ENCODE measurements around the gene RBM39.
"Not testable (repeated sequence)": the region's sequence is repeated elsewhere in the genome, so short reads cannot be mapped to it uniquely, and the experiment has no call there.

The RBM39 gene

DNA sequence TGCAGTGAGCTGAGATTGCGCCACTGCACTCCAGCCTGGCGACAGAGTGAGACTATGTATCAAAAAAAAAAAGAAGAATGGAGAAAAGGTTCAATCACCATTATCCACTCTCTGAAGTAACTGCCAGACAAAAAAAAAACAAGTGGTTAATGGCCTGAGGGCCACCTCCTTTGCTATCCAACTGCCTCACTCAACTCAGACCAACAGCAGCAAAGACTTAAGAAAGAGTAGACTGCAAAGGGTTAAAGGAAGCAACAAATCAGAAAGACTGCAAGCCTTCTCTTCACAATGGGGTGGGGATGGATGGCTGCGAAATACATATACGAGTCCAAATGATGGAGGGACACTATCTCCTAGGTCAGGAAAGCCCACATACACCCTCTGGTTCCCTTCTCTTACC, 46.1 kb downstream of the RBM39 start:
- TF ChIP-seq, protein P1, sequence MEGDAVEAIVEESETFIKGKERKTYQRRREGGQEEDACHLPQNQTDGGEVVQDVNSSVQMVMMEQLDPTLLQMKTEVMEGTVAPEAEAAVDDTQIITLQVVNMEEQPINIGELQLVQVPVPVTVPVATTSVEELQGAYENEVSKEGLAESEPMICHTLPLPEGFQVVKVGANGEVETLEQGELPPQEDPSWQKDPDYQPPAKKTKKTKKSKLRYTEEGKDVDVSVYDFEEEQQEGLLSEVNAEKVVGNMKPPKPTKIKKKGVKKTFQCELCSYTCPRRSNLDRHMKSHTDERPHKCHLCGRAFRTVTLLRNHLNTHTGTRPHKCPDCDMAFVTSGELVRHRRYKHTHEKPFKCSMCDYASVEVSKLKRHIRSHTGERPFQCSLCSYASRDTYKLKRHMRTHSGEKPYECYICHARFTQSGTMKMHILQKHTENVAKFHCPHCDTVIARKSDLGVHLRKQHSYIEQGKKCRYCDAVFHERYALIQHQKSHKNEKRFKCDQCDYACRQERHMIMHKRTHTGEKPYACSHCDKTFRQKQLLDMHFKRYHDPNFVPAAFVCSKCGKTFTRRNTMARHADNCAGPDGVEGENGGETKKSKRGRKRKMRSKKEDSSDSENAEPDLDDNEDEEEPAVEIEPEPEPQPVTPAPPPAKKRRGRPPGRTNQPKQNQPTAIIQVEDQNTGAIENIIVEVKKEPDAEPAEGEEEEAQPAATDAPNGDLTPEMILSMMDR (conservative IDR thresholded peaks at IDR 0.05; ENCODE audit: low read depth) = no peak
- POLR2A ChIA-PET (ENCODE audit: low non-redundant PET) = no interaction called here

DNA sequence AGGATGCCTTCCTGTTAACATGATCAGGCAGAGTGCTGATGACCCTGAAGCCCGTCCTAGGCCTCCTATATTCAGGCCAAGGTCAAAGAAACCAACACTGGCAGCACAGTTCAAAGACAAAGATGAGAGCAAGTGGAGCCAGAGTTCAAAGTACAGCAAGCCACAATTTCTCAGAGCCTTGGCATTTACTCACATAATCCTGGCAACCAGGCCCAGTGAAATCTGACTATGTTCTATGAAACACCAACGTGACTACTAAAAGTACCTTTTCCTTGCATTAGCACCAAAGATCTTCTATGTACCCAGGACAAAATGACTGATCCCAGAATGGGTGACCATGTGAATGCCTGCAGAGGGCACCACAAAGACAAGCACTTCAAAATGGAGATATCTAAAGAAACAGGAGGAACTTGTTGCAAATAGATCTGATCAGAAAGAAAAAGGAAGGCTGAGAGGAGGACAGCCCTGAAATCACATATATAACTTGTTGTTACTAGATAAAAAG, 46.8 kb downstream of the RBM39 start:
- no peak for DNase-seq (ENCODE audit: low spot score)
- ChIA-PET CTCF (interaction anchor here (0.7 kb wide), 1 partner anchor 24 kb away, joined by 6 read pairs; no protein-coding TSS in a partner anchor), POLR2A (ENCODE audit: low non-redundant PET) (no interaction called here)
- TF ChIP-seq, protein P1 (conservative IDR thresholded peaks at IDR 0.05; ENCODE audit: low read depth) = no peak
- no peak overlapping the region for H3K27ac ChIP-seq

More for the DNA sequence above, 46.1 kb downstream of the RBM39 start:
- DNase-seq (ENCODE audit: low spot score) = no peak
- CTCF ChIA-PET = interaction anchor here (0.7 kb wide), 1 partner anchor 24 kb away, joined by 6 read pairs; no protein-coding TSS in a partner anchor
- H3K27ac ChIP-seq = no peak overlapping the region

DNA sequence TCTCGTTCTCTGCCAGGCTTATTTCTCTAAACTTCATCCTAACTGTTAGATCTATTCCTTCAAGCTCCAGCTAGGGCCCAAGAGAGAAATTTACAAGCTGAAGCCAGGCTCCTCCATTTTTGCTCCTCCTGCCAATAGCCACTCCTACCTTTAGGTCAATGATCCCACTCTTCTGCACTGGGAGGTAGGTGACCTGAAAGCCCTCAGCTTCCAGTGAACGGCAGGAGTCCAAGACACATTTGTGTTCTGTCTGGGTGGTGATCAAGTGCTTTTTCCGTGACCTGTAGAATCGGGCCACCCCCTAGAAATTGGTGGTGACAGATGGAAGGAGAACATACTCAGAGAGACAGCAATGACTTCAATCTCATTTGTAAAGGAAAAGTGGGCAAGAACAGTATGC, 51.8 kb downstream of the RBM39 start:
- CTCF ChIA-PET = no interaction called here
- H3K27ac ChIP-seq = no peak overlapping the region
- POLR2A ChIA-PET (ENCODE audit: low non-redundant PET) = no interaction called here
- TF ChIP-seq, protein P1 (conservative IDR thresholded peaks at IDR 0.05; ENCODE audit: low read depth) = no peak
- no peak for DNase-seq (ENCODE audit: low spot score)

DNA sequence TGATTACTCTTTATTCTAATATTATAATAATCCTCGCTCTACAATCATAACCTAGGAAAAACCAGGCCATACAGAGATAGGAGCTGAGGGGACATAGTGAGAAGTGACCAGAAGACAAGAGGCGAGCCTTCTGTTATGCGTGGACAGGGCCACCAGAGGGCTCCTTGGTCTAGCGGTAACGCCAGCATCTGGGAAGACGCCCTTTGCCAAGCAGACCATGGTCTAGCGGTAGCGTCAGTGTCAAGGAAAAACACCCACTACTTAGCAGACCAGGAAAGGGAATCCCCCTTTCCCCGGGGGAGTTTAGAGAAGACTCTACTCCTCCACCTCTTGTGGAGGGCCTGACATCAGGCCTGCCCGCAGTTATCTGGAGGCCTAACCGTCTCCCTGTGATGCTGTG, 55.2 kb downstream of the RBM39 start:
- H3K27ac ChIP-seq; DNase-seq (ENCODE audit: low spot score): not testable (repeated sequence)
- CTCF ChIA-PET = interaction anchor here (0.7 to 0.9 kb wide), 2 partner anchors 13 to 27 kb away, joined by 3 read pairs; no protein-coding TSS in a partner anchor
- POLR2A ChIA-PET (ENCODE audit: low non-redundant PET) = interaction anchor here (0.6 kb wide), 1 partner anchor 175 kb away, joined by 3 read pairs; no protein-coding TSS in a partner anchor

DNA sequence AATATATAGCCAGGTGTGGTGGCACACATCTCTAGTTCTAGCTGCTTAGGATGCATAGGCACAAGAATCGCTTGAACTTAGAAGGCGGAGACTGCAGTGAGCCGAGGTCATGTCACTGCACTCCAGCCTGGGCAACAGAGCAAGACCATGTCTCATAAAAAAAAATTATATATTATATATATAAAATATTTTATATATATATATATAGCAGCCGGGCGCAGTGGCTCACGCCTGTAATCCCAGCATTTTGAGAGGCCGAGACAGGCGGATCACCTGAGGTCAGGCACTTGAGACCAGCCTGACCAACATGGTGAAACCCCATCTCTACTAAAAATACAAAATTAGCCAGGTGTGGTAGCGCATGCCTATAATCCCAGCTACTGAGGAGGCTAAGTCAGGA, 56.7 kb downstream of the RBM39 start:
- POLR2A ChIA-PET (ENCODE audit: low non-redundant PET) = interaction anchor here (0.7 kb wide), 1 partner anchor 143 kb away, joined by 3 read pairs; the partner anchor contains the start of gene ERGIC3
- H3K27ac ChIP-seq; DNase-seq (ENCODE audit: low spot score): not testable (repeated sequence)
- CTCF ChIA-PET = interaction anchor here (0.6 to 1.5 kb wide), 4 partner anchors 9 to 144 kb away, joined by 4 to 5 read pairs (median 4); no protein-coding TSS in a partner anchor

DNA sequence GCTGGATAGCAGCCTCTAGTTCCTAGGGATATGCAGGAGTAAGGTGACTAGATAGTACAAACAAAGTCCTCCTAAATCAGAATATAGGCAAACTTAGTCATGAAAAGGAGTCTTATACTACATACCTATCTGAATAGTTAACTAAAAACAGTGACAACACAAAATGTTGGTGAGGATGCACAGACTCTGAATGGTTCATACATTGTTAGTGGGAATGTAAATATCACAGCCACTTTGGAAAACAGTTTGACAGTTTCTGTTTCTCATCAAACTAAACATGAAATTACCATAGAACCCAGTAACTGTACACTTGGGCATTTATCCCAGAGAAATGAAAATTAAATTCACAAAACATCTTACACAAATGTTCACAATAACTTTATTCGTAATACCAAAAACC, 60.1 kb downstream of the RBM39 start:
- CTCF ChIA-PET = no interaction called here
- POLR2A ChIA-PET (ENCODE audit: low non-redundant PET) = interaction anchor here (0.6 kb wide), 1 partner anchor 215 kb away, joined by 3 read pairs; no protein-coding TSS in a partner anchor
- no peak for DNase-seq (ENCODE audit: low spot score)
- TF ChIP-seq, protein P1 (conservative IDR thresholded peaks at IDR 0.05; ENCODE audit: low read depth) = no peak
- no peak overlapping the region for H3K27ac ChIP-seq

DNA sequence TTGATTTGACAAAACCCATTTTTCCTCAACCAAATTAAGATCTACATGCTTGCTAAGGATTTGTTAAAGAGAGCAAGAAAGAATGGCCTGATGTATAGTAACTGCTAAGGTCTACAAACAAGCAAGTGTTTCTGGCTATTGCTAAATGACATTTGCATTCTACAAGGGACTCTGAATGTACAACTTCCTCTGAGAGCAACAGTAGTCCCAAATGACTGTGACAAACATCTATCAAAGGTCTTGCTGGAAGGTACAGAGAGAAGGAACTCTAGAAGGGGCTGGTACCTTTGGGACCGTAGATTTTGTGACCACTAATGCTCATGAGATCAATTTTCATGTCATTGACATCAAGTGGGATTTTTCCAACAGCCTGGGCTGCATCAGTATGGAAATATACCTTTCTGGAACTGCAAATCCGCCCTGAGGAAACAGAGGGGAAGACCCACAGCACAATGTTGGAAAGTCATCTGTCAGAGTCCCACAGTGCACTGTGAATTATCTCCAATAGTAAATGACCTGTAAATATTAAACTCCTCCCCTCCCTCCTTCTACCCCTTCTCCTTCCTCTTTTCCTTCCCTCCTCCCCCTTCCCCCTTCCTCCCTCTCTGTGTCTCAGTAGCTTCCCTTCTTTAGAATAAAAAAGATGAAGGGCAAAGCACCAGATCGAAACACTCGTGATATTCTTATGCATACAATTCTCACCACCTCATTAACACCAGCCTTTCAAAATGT, 61.4 kb downstream of the RBM39 start:
- ChIA-PET POLR2A (ENCODE audit: low non-redundant PET) (no interaction called here), CTCF (interaction anchor here (0.6 kb wide), 2 partner anchors 120 to 171 kb away, joined by 3 read pairs; no protein-coding TSS in a partner anchor)
- no peak for DNase-seq (ENCODE audit: low spot score)
- no peak overlapping the region for H3K27ac ChIP-seq
- TF ChIP-seq, protein P1 (conservative IDR thresholded peaks at IDR 0.05; ENCODE audit: low read depth) = no peak

Data from RWPE1 (cell line).